Mucosa of descending colon (tissue), 3 donors: ENCODE results near the gene MAN1A2. TPM values are rescaled to one million over a fixed set of nuclear protein-coding genes. Genes with fewer than 3 reads are reported as not detected.

Experiments
- ATAC-seq: fragments of 200-7000 bp; cut with Tn5 transposase; one replicate; pipeline ENCODE4 v1.9.1; 2020; ENCODE audit warnings: mild to moderate bottlenecking, moderate library complexity
- DNase-seq, 3 donors: peaks; one replicate each; pipeline ENCODE4 v3.0.0-alpha.2; 2020
- H3K36me3 ChIP-seq: fragments of 200-600 bp; one replicate; pipeline ENCODE4 v1.8.0; 2021; ENCODE audit warnings: low read depth, mild to moderate bottlenecking
- H3K4me1 ChIP-seq: fragments of 200-600 bp; one replicate; pipeline ENCODE4 v1.8.0; 2021; ENCODE audit warnings: low read depth, mild to moderate bottlenecking
- H3K4me3 ChIP-seq: fragments of 200-600 bp; one replicate; pipeline ENCODE4 v1.8.0; 2021; ENCODE audit warnings: mild to moderate bottlenecking
- H3K9me3 ChIP-seq: fragments of 200-600 bp; one replicate; pipeline ENCODE4 v1.8.0; 2021; ENCODE audit warnings: mild to moderate bottlenecking
- CTCF ChIP-seq: fragments of 200-600 bp; IDR thresholded peaks from one replicate; pipeline ENCODE4 v1.8.0; 2022; ENCODE audit warnings: antibody characterized with exemption, mild to moderate bottlenecking
- intact Hi-C, 2 donors: fragments of 100-400 bp; cut with DNase I in 1 of 2; cut with micrococcal nuclease in 1 of 2; formaldehyde crosslinking; loops; one replicate each; pipeline versions ENCODE4 v1.11.0 to v1.11.1; 2022; cut with DNase I, micrococcal nuclease
- total RNA-seq, 3 donors: library from RNA; stranded (reverse); fragmentation: NEBNext Ultra II Directional in 2 of 3; extraction: Animal tissue kit (Norgen Biotek cat#: 25700) in 2 of 3; gene quantifications; one replicate each; pipeline versions ENCODE4 v1.2.1 to v1.2.4, GENCODE V29; 2021 to 2023
- donor health status: DM: no; HTN: no; CAD: no; lungs with moderate emphysema.
- donor health status: DM: no; HTN: no; CAD: no.
- donor health status: DM: no; HTN: yes; CAD: no.

The MAN1A2 gene
- total RNA-seq, 3 donors from 2014 or later = 29.1 to 59.6 (median 32.4) TPM

DNA sequence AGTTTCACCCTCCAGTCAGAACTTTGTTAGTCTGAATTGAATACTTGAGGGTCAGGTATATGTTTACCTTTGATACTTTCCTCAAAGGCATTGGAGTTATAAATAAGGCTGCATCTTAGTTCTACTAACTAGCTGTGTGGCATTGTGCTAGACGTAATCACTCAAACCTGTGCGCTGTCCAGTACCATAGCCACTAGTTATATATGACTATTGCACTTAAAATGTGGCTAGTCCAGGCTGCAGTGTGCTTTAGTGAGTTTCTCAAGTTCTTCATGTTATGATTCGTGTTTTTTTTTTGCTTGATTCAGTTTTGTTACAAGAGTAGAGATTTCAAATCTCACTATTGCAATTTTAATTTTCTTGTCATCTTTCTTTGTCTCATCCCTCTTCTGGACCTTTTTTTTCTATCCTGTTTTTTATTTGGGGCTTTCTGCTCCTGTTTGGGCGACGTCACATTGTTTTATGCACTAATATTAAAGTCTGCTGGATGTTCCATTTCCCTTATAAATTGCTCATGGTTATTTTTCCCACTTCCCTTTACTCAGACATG, 5.7 kb downstream of the MAN1A2 start:
- Histone ChIP-seq H3K4me1 (peaks cover 8% of the 10 kb centered on the region), H3K36me3 (no peaks in the 10 kb centered on the region), H3K9me3 (no peaks in the 10 kb centered on the region), H3K4me3 (no peak overlapping the region)
- DNase-seq (no peak), ATAC-seq (no peak)
- TF ChIP-seq CTCF = no peak
- intact Hi-C loops = no loop called here

DNA sequence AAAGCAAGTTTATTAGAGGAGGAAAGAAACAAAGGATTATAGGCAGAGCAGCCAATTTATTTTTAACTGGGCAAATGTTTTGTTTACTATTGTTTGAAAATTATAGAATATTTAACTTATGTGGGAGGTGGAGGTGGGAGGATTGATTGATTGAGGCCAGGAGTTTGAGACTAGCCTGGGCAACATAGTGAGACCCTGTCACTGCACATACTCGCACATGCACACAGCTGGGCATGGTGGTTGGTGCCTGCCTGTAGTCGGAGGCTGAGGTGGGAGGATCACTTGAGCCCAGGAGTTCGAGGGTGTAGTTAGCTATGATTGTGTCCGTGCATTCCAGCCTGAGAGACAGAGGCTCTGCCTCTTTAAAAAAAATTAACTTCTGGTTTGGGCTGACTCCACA, 6.7 kb downstream of the MAN1A2 start:
- peaks cover 8% of the 10 kb centered on the region for H3K4me1 ChIP-seq
- ATAC-seq (no peak), DNase-seq (no peak)
- no peaks in the 10 kb centered on the region for H3K9me3 ChIP-seq
- H3K4me3 ChIP-seq = no peak overlapping the region
- no peaks in the 10 kb centered on the region for H3K36me3 ChIP-seq
- no peak for TF ChIP-seq CTCF
- intact Hi-C loops = no loop called here

DNA sequence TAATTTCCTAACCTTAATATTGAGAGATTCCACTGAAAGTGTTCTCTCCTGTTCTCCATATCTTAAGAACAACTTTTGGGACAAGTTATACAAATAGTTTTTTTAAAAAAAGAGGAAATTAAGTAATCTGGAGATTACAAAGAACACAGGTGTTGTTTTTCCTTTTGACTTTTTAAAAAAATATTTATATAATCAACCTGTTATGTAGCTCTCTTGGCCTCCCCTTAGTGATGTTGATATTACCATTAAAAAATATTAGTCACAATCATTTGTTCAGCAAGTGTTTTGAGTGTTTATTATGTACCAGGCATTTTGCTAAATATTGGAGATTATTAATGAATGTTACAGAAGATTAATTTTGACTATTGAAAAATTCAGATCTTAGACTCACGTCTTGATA, 8.1 kb downstream of the MAN1A2 start:
- DNase-seq (no peak), ATAC-seq (no peak)
- H3K4me3 ChIP-seq = no peak overlapping the region
- H3K36me3 ChIP-seq = no peaks in the 10 kb centered on the region
- intact Hi-C loops = no loop called here
- H3K9me3 ChIP-seq = no peaks in the 10 kb centered on the region
- no peaks in the 10 kb centered on the region for H3K4me1 ChIP-seq
- no peak for TF ChIP-seq CTCF

DNA sequence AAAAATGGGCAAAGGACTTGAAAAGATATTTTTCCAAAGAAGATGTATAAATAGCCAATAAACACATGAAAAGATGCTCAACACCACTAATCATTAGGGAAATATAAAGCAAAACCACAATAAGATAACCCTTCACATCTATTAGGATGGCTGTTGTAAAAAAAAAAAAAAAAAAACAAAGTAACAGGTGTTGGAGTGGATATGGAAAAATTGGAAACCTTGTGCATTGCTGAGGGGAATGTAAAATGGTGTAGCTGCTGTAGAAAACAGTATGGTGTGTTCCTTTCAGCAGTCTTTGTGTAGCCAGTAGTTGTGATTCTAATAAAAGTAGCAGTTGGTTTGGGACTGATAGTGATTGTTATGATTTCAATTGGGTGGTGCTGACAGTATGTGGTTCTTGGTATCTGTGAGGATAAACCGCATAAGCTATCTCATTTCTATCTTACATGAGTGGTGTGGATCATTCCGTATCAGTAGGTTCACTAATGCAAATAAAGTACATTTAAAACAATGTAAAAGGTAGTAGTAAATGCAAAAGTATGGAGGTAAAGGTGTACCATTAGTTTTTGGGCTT, 19.9 kb downstream of the MAN1A2 start:
- DNase-seq (no peak), ATAC-seq (no peak)
- Histone ChIP-seq H3K36me3 (no peaks in the 10 kb centered on the region), H3K4me3 (no peak overlapping the region), H3K9me3 (peaks cover 8% of the 10 kb centered on the region), H3K4me1 (no peaks in the 10 kb centered on the region)
- intact Hi-C loops = no loop called here
- no peak for TF ChIP-seq CTCF

DNA sequence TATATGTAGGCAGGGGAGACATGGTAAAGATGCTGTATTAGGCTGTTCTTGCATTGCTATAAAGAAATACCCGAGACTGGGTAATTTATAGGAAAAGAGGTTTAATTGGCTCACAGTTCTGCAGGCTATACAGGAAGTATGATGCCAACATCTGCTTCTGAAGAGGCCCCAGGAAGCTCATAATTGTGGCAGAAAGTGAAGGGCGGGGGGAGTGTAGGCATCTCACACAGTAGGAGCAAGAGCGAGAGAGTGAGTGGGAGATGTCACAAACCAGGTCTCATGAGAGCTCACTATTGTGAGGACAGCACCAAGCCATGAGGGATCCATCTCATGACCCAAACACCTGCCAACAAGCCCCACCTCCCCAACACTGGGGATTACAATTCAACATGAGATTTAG, 21.1 kb downstream of the MAN1A2 start:
- Histone ChIP-seq H3K4me1 (peaks cover 3% of the 10 kb centered on the region), H3K36me3 (no peaks in the 10 kb centered on the region), H3K9me3 (peaks cover 4% of the 10 kb centered on the region), H3K4me3 (no peak overlapping the region)
- intact Hi-C loops = no loop called here
- DNase-seq (no peak), ATAC-seq (no peak)
- no peak for TF ChIP-seq CTCF

DNA sequence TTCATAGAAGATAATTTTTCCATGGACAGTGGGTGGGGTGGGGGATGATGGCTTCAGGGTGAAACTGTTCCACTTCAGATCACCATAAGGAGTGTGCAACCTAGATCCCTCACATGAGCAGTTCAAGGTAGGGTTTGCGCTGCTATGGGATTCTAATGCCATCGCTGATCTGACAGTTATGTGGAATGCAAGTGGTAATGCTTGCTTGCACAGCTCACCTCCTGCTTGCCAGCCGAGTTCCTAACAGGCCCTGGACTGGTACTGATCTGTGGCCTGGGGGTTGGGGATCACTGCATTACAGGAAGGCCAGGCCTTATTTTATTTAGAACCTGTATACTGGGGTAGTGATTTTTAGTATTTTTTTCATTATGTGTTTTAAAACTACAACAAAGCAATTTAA, 22.0 kb downstream of the MAN1A2 start:
- no peak for TF ChIP-seq CTCF
- no peaks in the 10 kb centered on the region for H3K36me3 ChIP-seq
- intact Hi-C loops = no loop called here
- ATAC-seq (no peak), DNase-seq (no peak)
- H3K4me1 ChIP-seq = peaks cover 3% of the 10 kb centered on the region
- no peaks in the 10 kb centered on the region for H3K9me3 ChIP-seq
- H3K4me3 ChIP-seq = no peak overlapping the region
